ENCODE data around the gene TMEM209. TPM values are rescaled to one million over a fixed set of nuclear protein-coding genes. Genes with fewer than 3 reads are reported as not detected.

TMEM209 gene
- total RNA-seq, 1 donor from 2014 or later = 14.8 TPM

DNA sequence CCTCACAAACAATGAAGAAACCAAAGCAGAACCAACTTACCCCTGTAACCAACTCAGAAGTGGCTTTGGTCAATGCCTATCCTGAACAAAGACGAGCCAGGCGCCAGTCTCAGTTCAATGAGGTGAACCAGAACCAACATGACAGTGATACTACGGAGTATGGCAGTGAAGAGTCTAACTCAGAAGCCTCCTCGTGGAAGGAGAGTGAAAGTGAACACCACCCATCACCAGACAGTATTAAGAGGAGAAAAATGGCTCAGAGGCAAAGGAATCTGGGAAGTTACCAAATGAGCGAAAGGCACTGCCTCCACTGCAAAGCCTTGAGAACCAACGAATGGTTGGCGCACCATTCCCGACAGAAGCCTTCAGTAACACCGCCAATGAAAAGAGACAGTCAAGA, 10.8 kb upstream of the TMEM209 start:
- Mint-ChIP-seq H3K36me3 (ENCODE audit: low read depth) (no peaks in the 10 kb centered on the region), H3K4me1 (ENCODE audit: low read depth) (no peaks in the 10 kb centered on the region), H3K27me3 (ENCODE audit: low read depth) (no peaks in the 10 kb centered on the region), H3K4me3 (ENCODE audit: unreplicated experiment) (no peak overlapping the region), H3K9me3 (ENCODE audit: low read depth) (no peaks in the 10 kb centered on the region), H3K27ac (ENCODE audit: unreplicated experiment) (no peak overlapping the region)
- TF ChIP-seq, protein P1, sequence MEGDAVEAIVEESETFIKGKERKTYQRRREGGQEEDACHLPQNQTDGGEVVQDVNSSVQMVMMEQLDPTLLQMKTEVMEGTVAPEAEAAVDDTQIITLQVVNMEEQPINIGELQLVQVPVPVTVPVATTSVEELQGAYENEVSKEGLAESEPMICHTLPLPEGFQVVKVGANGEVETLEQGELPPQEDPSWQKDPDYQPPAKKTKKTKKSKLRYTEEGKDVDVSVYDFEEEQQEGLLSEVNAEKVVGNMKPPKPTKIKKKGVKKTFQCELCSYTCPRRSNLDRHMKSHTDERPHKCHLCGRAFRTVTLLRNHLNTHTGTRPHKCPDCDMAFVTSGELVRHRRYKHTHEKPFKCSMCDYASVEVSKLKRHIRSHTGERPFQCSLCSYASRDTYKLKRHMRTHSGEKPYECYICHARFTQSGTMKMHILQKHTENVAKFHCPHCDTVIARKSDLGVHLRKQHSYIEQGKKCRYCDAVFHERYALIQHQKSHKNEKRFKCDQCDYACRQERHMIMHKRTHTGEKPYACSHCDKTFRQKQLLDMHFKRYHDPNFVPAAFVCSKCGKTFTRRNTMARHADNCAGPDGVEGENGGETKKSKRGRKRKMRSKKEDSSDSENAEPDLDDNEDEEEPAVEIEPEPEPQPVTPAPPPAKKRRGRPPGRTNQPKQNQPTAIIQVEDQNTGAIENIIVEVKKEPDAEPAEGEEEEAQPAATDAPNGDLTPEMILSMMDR (IDR thresholded peaks at IDR 0.05) = no peak
- no peak for DNase-seq (ENCODE audit: low spot score)

DNA sequence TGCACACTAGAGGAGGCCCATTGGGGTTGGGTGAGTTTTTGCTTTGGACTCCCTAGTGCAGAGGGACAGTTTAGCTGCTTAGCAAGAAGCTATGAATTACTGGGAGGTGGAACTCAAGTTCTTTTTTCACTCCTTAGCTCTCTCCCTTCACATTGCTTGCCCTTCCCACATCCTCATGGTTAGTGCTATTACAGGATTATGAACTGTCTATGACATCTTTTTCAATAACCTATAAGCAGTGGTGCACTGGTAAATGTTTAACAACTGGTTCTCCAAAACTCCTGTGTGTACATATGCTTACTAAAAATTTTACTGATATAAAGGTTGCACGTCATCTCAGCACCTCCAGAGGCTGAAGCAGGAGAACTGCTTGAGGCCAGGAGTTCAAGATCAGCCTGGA, 8.6 kb upstream of the TMEM209 start:
- Mint-ChIP-seq H3K27ac (ENCODE audit: unreplicated experiment) (no peak overlapping the region), H3K27me3 (ENCODE audit: low read depth) (no peaks in the 10 kb centered on the region), H3K4me3 (ENCODE audit: unreplicated experiment) (no peak overlapping the region), H3K36me3 (ENCODE audit: low read depth) (no peaks in the 10 kb centered on the region), H3K9me3 (ENCODE audit: low read depth) (no peaks in the 10 kb centered on the region), H3K4me1 (ENCODE audit: low read depth) (peaks cover 11% of the 10 kb centered on the region)
- no peak for DNase-seq (ENCODE audit: low spot score)
- TF ChIP-seq, protein P1 (IDR thresholded peaks at IDR 0.05) = no peak

DNA sequence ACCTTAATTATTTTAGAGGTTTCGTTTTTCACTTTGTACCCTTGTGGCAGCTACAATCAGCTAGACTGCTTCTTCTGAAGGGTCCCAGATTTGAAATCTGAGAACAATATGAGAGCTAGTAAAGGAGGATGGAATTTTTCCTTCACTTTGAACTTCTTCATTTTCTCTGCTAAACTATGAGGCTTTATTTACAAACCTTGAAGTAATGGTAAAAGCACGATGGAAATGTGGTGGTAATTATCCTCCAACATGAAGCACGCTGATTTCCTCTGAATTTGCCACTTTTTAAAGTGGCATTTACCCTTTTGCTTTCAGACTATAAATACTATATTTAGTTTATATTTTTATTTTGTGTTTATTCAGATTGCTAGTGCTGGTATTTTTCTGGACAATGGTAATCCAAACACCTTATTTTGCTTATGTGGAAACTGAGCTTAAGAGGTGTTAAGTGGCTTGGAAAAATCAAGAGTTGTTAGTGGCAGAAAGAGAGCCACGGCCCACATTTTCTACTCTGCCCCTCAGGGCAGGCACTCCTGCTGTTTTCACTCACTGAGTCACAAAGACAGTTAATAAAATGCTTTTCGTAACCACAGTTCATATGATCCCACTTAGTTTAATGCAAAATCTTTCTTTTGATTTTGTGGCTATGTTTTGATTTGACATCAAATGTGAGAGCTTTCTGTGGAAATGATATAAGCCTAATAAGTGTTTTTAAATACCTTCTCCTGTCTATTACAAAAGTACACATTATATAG, 5.2 kb upstream of the TMEM209 start:
- Mint-ChIP-seq H3K27ac (ENCODE audit: unreplicated experiment) (no peak overlapping the region), H3K27me3 (ENCODE audit: low read depth) (no peaks in the 10 kb centered on the region), H3K4me1 (ENCODE audit: low read depth) (peaks cover 15% of the 10 kb centered on the region), H3K36me3 (ENCODE audit: low read depth) (no peaks in the 10 kb centered on the region), H3K9me3 (ENCODE audit: low read depth) (no peaks in the 10 kb centered on the region), H3K4me3 (ENCODE audit: unreplicated experiment) (no peak overlapping the region)
- TF ChIP-seq, protein P1 (IDR thresholded peaks at IDR 0.05) = no peak
- DNase-seq (ENCODE audit: low spot score) = no peak

DNA sequence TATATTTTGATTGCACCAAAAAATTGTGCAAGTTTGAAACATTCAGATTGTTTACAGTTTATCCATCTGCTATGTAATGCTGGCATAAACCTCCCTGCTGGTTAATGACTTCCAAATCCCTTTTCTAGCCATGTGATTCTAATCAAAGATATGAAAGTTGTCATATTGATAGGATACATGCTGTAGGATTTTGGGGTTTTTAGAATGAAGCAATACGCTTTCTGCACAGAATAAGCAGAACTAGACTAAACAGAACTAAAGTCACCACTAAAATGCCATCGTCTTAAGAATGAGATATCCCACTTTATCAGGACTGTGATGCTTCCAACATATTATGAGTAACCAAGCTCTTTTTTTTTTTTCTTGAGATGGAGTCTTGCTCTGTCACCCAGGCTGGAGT, 3.3 kb upstream of the TMEM209 start:
- Mint-ChIP-seq H3K4me3 (ENCODE audit: unreplicated experiment) (no peak overlapping the region), H3K36me3 (ENCODE audit: low read depth) (no peaks in the 10 kb centered on the region), H3K9me3 (ENCODE audit: low read depth) (no peaks in the 10 kb centered on the region), H3K27ac (ENCODE audit: unreplicated experiment) (no peak overlapping the region), H3K4me1 (ENCODE audit: low read depth) (peaks cover 23% of the 10 kb centered on the region), H3K27me3 (ENCODE audit: low read depth) (no peaks in the 10 kb centered on the region)
- DNase-seq (ENCODE audit: low spot score) = no peak
- TF ChIP-seq, protein P1 (IDR thresholded peaks at IDR 0.05) = no peak

DNA sequence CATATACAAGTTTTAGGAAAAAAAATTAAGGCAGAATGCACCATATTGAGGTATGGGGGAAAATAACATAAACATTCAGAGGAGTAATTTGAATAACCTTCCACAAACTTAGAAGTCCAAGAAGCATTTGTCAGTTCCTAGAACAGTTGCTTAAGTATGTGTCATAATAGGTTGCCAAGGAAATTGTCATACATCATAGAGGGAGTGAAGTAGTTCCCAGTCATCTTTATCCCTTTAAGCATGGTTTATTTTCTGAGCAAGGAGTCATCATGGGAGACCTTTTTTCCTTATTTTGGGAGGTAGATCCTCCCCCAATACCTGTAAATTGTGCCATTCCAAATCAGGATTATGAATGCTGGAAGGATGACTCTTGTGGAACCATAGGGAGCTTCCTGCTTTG, 2.4 kb upstream of the TMEM209 start, which contains the start of gene SSMEM1:
SSMEM1 (plus strand) TSS at position 219 of the 400 bp plus-strand sequence; CDS start at position 270, 51 bp downstream.
- no peaks in the 10 kb centered on the region for H3K36me3 Mint-ChIP-seq (ENCODE audit: low read depth)
- H3K9me3 Mint-ChIP-seq (ENCODE audit: low read depth) = no peaks in the 10 kb centered on the region
- no peaks in the 10 kb centered on the region for H3K27me3 Mint-ChIP-seq (ENCODE audit: low read depth)
- H3K27ac Mint-ChIP-seq (ENCODE audit: unreplicated experiment) = no peak within 1 kb of the TSS
- peaks cover 23% of the 10 kb centered on the region for H3K4me1 Mint-ChIP-seq (ENCODE audit: low read depth)
- no peak within 1 kb of the TSS for H3K4me3 Mint-ChIP-seq (ENCODE audit: unreplicated experiment)
- no peak for DNase-seq (ENCODE audit: low spot score)
- TF ChIP-seq, protein P1 (IDR thresholded peaks at IDR 0.05) = no peak

All from chondrocyte (in vitro differentiated cells).